Stimulated activated naive CD8-positive, alpha-beta T cell treated with anti-CD3 and anti-CD28 coated beads, Interleukin-15, amount 100 ng/mL, for 72 hours (primary cell): ENCODE data around the gene RANBP17.

Experiments
- ATAC-seq: fragments of 150-1000 bp; cut with Tn5 transposase; 2 replicates; pipeline ENCODE4 v1.10.0; 2021; ENCODE audit warnings: mild to moderate bottlenecking, moderate library complexity
- DNase-seq, 2 donors: peaks; one replicate each; pipeline ENCODE4 v3.0.0; 2021 to 2022
- H3K27ac Mint-ChIP-seq, 2 donors: one replicate each; pipeline ENCODE4 v1.8.0; 2022; ENCODE audit warnings: mild to moderate bottlenecking in 2 of 2, mixed read lengths in 2 of 2, moderate library complexity in 2 of 2
- H3K27me3 Mint-ChIP-seq: one replicate; pipeline ENCODE4 v1.8.0; 2022; ENCODE audit warnings: mixed read lengths
- H3K4me1 Mint-ChIP-seq: one replicate; pipeline ENCODE4 v1.8.0; 2022; ENCODE audit warnings: mild to moderate bottlenecking, mixed read lengths
- H3K4me3 Mint-ChIP-seq, 2 donors: one replicate each; pipeline ENCODE4 v1.8.0; 2022; ENCODE audit warnings: mild to moderate bottlenecking in 2 of 2, mixed read lengths in 2 of 2, moderate library complexity in 1 of 2
- H3K9me3 Mint-ChIP-seq, 2 donors: one replicate each; pipeline ENCODE4 v1.8.0; 2022; ENCODE audit warnings: mixed read lengths in 2 of 2

The RANBP17 gene

GRCh38 chr5:171310212-171310818 is 448.5 kb downstream of the RANBP17 start:
- Mint-ChIP-seq H3K4me1 (peaks cover 60% of the 10 kb centered on the region), H3K9me3 (no peaks in the 10 kb centered on the region), H3K27ac (no peak overlapping the region), H3K4me3 (peak overlapping the region; percentile 64 to 84), H3K27me3 (peaks cover 94% of the 10 kb centered on the region)
- DNase-seq (peak in 1 of 2 donors; percentile 40), ATAC-seq (no peak)

DNA sequence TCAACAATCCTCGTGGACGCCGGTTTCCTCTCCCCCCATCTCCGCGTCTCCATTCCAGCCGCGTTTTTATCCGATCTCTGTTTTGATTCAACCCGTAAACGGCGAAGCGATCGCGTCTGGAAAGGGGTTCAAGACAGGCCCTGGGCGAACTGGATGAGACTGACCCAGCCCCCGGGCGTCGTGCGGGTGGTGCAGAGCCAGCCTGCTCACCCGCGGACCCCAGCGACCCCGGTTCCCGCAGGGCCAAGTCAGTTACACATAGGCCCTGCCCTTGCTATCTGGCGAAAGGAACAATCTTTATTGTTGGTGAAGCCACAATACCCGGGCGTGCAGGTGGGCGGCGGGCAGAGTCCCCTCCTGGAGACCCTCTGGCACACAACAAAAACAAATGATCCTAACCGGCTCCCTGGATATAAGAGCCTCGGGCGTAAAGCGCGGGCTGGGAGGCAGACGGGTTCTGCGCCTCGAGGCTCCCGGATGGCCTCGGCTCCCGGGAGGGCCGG is 449.1 kb downstream of the RANBP17 start:
- peaks cover 62% of the 10 kb centered on the region for H3K4me1 Mint-ChIP-seq
- peaks cover 94% of the 10 kb centered on the region for H3K27me3 Mint-ChIP-seq
- peak overlapping the region in 1 of 2 donors; percentile 20 for H3K27ac Mint-ChIP-seq
- ATAC-seq (no peak), DNase-seq (no peak)
- H3K4me3 Mint-ChIP-seq: peak overlapping the region; percentile 64 to 84
- no peaks in the 10 kb centered on the region for H3K9me3 Mint-ChIP-seq

GRCh38 chr5:171311322-171312077 is 449.7 kb downstream of the RANBP17 start:
- peaks cover 67% of the 10 kb centered on the region for H3K4me1 Mint-ChIP-seq

DNA sequence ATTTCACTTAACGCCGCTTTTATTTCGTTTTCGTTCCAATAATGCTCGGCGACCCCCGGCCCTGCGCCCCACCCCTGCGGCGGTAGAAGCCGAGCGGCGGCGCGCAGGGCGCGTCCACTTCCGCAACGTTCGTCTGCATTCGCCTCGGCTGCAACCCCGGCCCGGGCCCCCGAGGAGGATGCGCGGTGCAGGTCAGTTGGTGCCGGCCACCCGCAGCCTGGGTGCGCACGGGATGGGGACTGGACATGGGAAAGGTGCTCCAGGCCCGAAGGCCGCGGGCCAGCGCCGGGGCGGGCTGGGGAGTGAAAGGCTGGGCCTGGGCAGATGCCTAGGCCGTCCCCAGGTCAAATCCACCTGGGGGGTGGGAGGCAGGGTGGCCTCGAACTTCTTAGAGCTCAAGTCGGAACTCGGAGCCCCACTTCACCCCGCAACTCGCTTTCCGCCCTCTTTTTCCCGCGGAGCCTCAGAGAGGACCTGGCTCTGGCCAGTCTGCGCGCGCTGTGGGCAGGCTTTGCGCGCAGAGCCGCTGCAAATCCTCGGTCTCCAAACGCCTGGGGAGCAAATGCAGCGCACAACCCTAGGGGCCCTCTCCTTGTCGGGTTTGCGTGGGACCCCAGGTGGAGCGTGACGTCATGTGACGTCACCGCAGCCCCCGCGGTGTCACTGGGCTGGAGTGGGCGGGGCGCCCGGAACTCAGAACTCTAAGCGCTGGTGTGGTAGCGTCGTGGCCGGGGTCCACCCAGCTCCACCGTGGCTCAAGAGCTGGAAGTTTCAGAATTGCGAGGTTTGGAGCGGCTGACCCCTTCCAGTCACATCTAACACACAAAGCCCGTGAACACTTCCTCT is 450.5 kb downstream of the RANBP17 start:
- ATAC-seq: no peak
- H3K9me3 Mint-ChIP-seq: no peaks in the 10 kb centered on the region
- H3K27ac Mint-ChIP-seq: no peak overlapping the region
- H3K4me1 Mint-ChIP-seq: peaks cover 65% of the 10 kb centered on the region
- H3K27me3 Mint-ChIP-seq: peaks cover 94% of the 10 kb centered on the region
- no peak for DNase-seq
- H3K4me3 Mint-ChIP-seq: peak overlapping the region; percentile 62 to 81

More at GRCh38 chr5:171311322-171312077, 449.7 kb downstream of the RANBP17 start:
- Mint-ChIP-seq H3K4me3 (no peak overlapping the region), H3K27ac (no peak overlapping the region), H3K27me3 (peaks cover 94% of the 10 kb centered on the region), H3K9me3 (no peaks in the 10 kb centered on the region)
- ATAC-seq (peak; percentile 27), DNase-seq (no peak)

DNA sequence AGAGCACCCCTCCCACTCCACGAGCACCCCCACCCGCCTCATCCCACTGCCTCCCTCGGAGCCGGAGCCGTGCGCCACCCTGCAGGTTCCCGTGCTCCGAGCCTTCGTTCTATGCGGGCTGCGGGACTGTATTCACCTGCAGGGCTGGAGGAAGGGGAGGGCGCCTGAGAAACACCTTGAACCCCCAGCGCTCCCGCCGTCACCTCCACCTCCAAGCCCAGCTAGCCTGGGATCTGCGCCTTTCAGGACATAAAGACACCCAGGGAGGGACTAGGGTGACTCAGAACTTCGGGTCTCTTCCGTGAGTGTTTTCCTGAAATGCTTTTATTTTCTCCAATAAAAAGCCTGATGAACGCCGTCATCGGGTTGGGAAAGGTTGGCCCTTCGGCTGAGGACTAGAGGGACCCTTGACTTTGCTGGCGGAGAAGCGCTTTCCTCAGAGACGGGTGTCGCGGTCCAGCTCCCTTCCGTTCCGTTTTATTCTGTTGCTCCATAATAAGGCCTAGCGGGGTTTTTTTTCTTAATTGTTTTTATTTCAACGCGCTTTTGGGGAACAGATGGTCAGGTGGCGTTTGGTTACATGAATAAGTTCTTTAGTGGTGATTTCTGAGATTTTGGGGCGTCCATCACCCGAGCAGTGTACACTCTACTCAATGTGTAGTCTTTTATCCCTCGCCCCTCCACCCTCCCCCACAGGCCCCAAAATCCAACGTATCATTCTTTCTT is 451.8 kb downstream of the RANBP17 start:
- Mint-ChIP-seq H3K27me3 (peaks cover 94% of the 10 kb centered on the region), H3K4me1 (peaks cover 56% of the 10 kb centered on the region), H3K4me3 (peak overlapping the region; percentile 56 to 81), H3K9me3 (no peaks in the 10 kb centered on the region), H3K27ac (no peak overlapping the region)
- ATAC-seq (no peak), DNase-seq (no peak)

DNA sequence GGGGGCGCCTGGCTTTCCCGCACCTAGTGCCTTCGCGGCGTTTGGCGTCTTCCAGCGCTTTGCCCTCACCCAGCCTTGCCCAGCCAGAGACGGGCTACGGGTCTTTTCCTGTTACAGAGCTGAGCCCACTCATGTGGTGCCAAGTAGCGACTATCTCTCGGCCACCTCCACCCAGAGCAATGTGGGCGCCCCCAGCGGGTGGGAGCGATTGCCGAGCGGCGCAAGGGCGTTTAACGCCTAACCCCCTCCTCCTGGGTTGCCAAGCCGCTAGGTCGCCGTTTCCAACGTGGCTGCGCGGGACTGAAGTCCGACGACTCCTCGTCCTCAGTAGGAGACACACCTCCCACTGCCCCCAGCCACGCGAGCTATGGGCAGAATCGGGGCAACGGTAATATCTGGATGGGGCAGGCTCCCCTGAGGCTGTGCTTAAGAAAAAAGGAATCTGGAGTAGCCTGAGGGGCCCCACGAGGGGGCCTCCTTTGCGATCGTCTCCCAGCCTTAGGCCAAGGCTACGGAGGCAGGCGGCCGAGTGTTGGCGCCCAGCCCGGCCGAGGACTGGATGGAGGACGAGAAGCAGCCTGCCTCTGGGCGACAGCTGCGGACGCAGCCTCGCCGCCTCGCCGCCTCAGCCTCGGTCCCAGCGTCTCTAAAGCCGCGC is 453.0 kb downstream of the RANBP17 start:
- Mint-ChIP-seq H3K4me3 (peak overlapping the region in 1 of 2 donors; percentile 49), H3K9me3 (no peaks in the 10 kb centered on the region), H3K27me3 (peaks cover 94% of the 10 kb centered on the region), H3K4me1 (peaks cover 47% of the 10 kb centered on the region), H3K27ac (no peak overlapping the region)
- no peak for DNase-seq
- no peak for ATAC-seq

DNA sequence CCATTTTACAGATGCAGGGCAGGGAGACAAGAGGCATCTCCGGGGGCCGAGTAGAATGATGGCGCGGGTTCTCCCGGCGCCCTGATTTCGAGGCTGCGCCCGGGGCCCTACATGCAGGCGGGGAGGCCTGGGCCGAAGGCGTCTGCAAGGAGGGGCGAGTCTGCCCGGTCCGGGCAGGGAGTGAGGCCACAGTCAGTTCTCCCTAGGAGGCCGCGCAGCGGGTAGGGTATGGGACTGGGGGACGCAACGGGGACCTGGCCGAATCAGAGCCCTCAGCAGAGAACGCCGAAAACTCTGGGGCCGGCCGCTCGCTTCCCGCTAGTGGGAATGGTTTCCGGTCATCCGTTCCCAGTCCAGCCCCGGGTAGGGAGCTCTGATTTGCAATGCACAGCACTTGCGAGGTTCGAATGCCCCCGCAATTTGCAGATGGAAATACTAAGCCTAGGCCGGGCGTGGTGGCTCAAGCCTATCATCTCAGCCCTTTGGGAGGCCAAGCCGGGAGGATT is 453.6 kb downstream of the RANBP17 start:
- H3K27me3 Mint-ChIP-seq: peaks cover 92% of the 10 kb centered on the region
- ATAC-seq: no peak
- no peak for DNase-seq
- no peaks in the 10 kb centered on the region for H3K9me3 Mint-ChIP-seq
- peaks cover 41% of the 10 kb centered on the region for H3K4me1 Mint-ChIP-seq
- H3K27ac Mint-ChIP-seq: no peak overlapping the region
- H3K4me3 Mint-ChIP-seq: peak overlapping the region; percentile 35 to 49

DNA sequence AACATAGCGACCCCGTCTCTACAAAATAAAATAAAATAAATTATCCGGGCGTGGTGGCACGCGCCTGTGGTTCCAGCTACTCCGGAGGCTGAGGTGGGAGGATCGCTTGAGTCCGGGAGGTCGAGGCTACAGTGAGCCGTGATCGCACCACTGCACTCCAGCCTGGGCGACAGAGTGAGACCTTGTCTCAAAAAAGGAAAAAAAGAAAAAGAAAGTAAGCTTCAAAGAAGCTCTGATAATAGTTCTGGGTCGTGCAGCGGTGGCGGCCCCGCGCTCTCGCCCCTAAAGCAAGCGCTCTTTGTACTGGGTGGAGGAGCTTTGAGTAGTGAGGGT is 454.1 kb downstream of the RANBP17 start:
- H3K4me3 Mint-ChIP-seq: peak overlapping the region; percentile 35 to 44
- H3K27me3 Mint-ChIP-seq: peaks cover 89% of the 10 kb centered on the region
- H3K9me3 Mint-ChIP-seq: no peaks in the 10 kb centered on the region
- DNase-seq: no peak
- H3K27ac Mint-ChIP-seq: no peak overlapping the region
- no peak for ATAC-seq
- H3K4me1 Mint-ChIP-seq: peaks cover 37% of the 10 kb centered on the region

DNA sequence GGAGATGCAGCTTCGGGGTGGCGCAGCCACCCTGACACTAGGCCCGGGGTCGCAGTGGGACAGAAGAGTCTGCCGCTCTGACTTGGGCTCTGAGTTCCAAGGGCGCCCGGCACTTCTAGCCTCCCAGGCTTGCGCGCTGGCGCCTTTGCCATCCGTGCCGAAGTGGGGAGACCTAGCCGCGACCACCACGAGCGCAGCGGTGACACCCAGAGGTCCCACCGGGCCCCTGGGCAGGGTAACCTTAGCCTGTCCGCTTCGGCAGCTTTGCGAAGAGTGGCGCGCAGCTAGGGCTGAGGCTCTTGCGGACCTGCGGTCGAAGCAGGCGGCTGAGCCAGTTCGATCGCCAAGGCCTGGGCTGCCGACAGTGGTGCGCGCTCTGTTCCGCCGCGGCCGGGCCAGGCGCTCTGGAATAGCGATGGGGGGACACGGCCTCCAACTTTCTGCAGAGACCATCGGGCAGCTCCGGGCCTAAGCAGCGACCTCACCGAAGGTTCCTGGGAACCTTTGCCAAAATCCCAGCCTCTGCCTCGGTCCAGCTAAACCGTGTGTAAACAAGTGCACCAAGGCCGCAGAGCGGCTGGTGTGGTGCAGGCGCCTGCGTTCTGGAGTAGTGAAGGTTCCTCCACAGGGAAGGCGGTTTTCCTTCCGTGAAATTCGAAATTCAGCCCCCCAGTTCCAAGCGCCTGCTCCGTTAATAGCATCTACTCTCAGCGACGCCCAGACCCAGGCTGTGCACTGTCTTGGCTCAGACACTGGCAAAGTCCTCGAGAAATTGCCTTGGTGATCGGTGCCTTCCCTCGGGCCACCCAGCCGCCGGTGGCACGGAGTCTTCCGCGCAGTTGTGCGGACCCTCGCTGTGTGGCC is 454.7 kb downstream of the RANBP17 start:
- Mint-ChIP-seq H3K27me3 (peaks cover 91% of the 10 kb centered on the region), H3K4me3 (peak overlapping the region; percentile 35 to 44), H3K4me1 (peaks cover 34% of the 10 kb centered on the region), H3K27ac (peak overlapping the region in 1 of 2 donors; percentile 67), H3K9me3 (no peaks in the 10 kb centered on the region)
- ATAC-seq: no peak
- DNase-seq: no peak

- ATAC-seq (no peak), DNase-seq (no peak)
- Mint-ChIP-seq H3K27ac (no peak overlapping the region), H3K27me3 (peaks cover 95% of the 10 kb centered on the region), H3K4me1 (peaks cover 32% of the 10 kb centered on the region), H3K9me3 (no peaks in the 10 kb centered on the region), H3K4me3 (no peak overlapping the region)
Observed at GRCh38 chr5:171317230-171317629, 455.4 kb downstream of the RANBP17 start.

- no peak overlapping the region for H3K4me3 Mint-ChIP-seq
- peaks cover 24% of the 10 kb centered on the region for H3K4me1 Mint-ChIP-seq
- no peak for ATAC-seq
- DNase-seq: no peak
- no peak overlapping the region for H3K27ac Mint-ChIP-seq
- H3K9me3 Mint-ChIP-seq: no peaks in the 10 kb centered on the region
- peaks cover 95% of the 10 kb centered on the region for H3K27me3 Mint-ChIP-seq
Observed at GRCh38 chr5:171318026-171318425, 456.2 kb downstream of the RANBP17 start.

GRCh38 chr5:171321447-171321846 is 459.6 kb downstream of the RANBP17 start:
- Mint-ChIP-seq H3K27me3 (peaks cover 80% of the 10 kb centered on the region), H3K27ac (no peak overlapping the region), H3K9me3 (no peaks in the 10 kb centered on the region), H3K4me1 (no peaks in the 10 kb centered on the region), H3K4me3 (no peak overlapping the region)
- ATAC-seq (no peak), DNase-seq (no peak)

DNA sequence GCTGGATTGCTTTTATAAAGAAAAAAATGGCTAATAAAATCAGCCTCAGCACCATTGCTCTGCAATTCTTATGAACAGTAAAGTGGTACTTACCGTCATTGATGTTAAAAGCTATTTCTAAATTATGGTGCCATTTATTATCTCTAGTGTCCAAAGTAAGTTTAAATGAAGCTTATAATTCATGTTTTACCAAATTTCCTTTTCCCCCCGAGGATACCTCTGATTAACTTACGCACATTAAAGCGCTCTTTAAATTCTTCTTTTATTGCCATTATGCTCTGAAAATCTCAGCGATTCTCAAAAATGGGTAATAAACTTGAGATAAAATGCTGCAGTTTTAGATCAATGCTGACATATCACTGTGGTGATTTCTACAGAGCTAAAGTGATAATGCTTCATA is 460.7 kb downstream of the RANBP17 start:
- H3K27ac Mint-ChIP-seq: no peak overlapping the region

DNA sequence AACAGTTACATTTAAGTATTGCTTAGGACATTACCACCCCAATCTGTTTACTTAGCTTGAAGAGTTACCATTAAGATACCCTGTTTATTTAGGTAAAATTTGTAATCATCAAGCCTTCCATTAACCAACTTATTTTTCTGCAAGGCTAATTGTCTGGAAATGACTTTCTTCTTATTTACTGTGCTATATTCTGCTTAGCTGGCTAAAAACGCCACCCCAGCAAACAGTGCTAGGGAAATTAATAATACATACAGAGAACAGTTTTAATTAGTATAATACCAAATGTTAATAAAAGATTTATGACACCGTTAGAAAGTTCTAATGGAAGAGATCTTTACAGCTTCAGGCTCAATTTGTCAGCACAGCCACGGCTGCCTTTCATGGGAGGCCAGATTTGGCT is 461.2 kb downstream of the RANBP17 start:
- H3K4me3 Mint-ChIP-seq: no peak overlapping the region
- ATAC-seq (no peak), DNase-seq (no peak)
- H3K27me3 Mint-ChIP-seq: peaks cover 73% of the 10 kb centered on the region
- no peaks in the 10 kb centered on the region for H3K9me3 Mint-ChIP-seq
- H3K27ac Mint-ChIP-seq: no peak overlapping the region
- H3K4me1 Mint-ChIP-seq: no peaks in the 10 kb centered on the region

More for the DNA sequence above, 460.7 kb downstream of the RANBP17 start:
- no peaks in the 10 kb centered on the region for H3K9me3 Mint-ChIP-seq
- DNase-seq (no peak), ATAC-seq (no peak)
- no peaks in the 10 kb centered on the region for H3K4me1 Mint-ChIP-seq
- H3K4me3 Mint-ChIP-seq: no peak overlapping the region
- peaks cover 73% of the 10 kb centered on the region for H3K27me3 Mint-ChIP-seq
